PFSK-1 (cell line): ENCODE data around the gene HNRNPM.

Source experiments
- FOXP2 ChIP-seq: optimal IDR thresholded peaks from 2 replicates; pipeline ENCODE3; 2011; ENCODE audit warnings: borderline replicate concordance, control low read depth, inconsistent platforms; ENCODE audit not compliant: insufficient read depth; ENCODE audit errors: extremely low read length, extremely low read depth
- POLR2AphosphoS5 ChIP-seq: IDR thresholded peaks from 2 replicates; pipeline ENCODE4 v1.6.1; 2012; ENCODE audit warnings: low read depth, mild to moderate bottlenecking, control low read depth, low read length, moderate library complexity
- REST ChIP-seq, 2 experiments: IDR thresholded peaks; 2 replicates each; pipeline versions ENCODE4 v1.6.1 to v1.8.0; 2011 to 2012; ENCODE audit warnings: low read depth in 2 of 2, low read length in 2 of 2, control low read depth in 1 of 2, inconsistent platforms in 1 of 2, mild to moderate bottlenecking in 1 of 2, moderate library complexity in 1 of 2; ENCODE audit not compliant: insufficient read depth in 1 of 2
- SIN3A ChIP-seq: IDR thresholded peaks from 2 replicates; pipeline ENCODE4 v1.6.1; 2012; ENCODE audit warnings: mild to moderate bottlenecking, low read length, moderate library complexity, borderline replicate concordance; ENCODE audit not compliant: insufficient read depth
- TAF1 ChIP-seq: IDR thresholded peaks from 2 replicates; pipeline ENCODE4 v1.6.1; 2012; ENCODE audit warnings: low read length, control low read depth, borderline replicate concordance; ENCODE audit not compliant: insufficient read depth

The HNRNPM gene

DNA sequence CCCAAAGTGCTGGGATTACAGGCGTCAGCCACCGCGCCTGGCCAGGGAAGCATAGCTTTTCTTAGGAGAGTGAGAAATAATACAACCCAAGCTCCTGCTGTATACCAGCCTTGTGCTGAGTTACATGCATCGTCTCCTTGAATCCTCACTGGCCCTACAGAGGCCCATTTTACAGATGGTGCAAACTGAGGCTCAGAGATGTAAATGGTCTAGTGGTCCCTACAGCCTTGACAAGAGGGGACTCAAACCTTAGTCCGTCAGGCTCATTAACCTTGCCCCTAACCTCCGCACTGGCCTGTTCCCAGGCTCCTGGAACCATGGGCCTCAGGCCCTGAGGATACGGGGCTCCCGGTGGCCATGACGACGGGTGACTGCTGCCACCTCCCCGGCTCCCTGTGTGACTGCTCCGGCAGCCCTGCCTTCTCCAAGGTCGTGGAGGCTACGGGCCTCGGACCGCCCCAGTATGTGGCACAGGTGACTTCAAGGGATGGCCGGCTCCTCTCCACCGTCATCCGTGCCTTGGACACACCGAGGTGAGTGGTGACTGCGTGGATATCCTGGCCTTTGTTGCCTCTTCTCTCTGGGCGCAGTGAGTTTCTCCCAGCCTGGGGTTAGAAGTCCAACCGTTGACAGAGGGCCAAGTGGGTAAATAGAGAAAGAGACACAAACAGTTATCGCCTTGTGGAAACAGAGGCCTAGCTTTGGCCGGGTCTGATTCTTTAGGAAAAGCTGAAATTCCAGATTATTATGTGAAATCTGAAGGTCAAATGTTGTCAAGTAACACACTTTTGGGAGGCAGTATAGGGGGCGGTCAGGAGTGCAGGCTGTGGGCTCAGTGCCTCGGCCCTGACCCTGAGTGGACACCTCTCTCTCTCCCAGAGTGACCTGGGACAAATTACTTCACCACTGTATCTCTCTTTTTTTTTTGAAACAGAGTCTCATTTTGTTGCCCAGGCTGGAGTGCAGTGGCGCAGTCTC is 23.0 kb upstream of the HNRNPM start:
- TF ChIP-seq REST (IDR thresholded peaks at IDR 0.05; ENCODE audit: insufficient read depth in 1 of 2, low read depth in 2 of 2, low read length in 2 of 2), result no peak
- TF ChIP-seq TAF1, result no peak
- no peak for TF ChIP-seq FOXP2
- no peak for TF ChIP-seq SIN3A
- no peak for TF ChIP-seq POLR2AphosphoS5

- TF ChIP-seq POLR2AphosphoS5 (no peak), TAF1 (0 out of 2 replicates have a peak, but pooled peaks have one; percentile 18), SIN3A (0 out of 2 replicates have a peak, but pooled peaks have one; percentile 11), REST (IDR thresholded peaks at IDR 0.05; ENCODE audit: insufficient read depth in 1 of 2, low read depth in 2 of 2, low read length in 2 of 2) (0 out of 4 replicates have a peak, but pooled peaks of 1 of the 2 experiments have one; percentile 8)
Observed at GRCh38 chr19:8423817-8424223, 21.0 kb upstream of the HNRNPM start.

GRCh38 chr19:8426283-8426682 is 18.5 kb upstream of the HNRNPM start:
- no peak for TF ChIP-seq SIN3A
- no peak for TF ChIP-seq TAF1
- no peak for TF ChIP-seq REST (IDR thresholded peaks at IDR 0.05; ENCODE audit: insufficient read depth in 1 of 2, low read depth in 2 of 2, low read length in 2 of 2)
- TF ChIP-seq POLR2AphosphoS5, result no peak
- TF ChIP-seq FOXP2, result no peak

DNA sequence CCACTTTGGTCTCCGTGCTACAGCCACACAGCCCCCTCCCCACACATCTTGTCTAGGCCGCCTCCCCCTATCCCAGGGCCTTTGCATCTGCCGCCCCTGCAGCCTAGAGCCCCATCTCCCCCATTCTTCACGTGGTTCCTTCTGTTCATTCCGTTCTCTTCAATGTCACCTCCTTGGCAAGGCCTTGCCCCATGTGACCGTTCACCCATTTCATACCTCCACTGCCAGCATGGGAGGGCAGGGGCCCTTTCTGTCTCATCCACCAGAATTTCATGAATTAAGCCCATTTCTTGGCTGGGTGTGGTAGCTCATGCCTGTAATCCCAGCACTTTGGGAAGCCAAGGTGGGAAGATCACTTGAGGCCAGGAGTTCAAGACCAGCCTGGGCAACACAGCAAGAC is 15.7 kb upstream of the HNRNPM start:
- TF ChIP-seq POLR2AphosphoS5 (no peak), REST (IDR thresholded peaks at IDR 0.05; ENCODE audit: insufficient read depth in 1 of 2, low read depth in 2 of 2, low read length in 2 of 2) (no peak)
